CD4-positive, alpha-beta T cell (primary cell): ENCODE results near the gene IFITM5. TPM values are rescaled to one million over a fixed set of nuclear protein-coding genes. Genes with fewer than 3 reads are reported as not detected.
A peak's percentile ranks its signal among the peaks of the same experiment; 100 is the strongest.

Source experiments
- ATAC-seq: fragments of 200-7000 bp; cut with Tn5 transposase; one replicate; pipeline ENCODE4 v1.10.0; 2022; ENCODE audit warnings: mild to moderate bottlenecking; ENCODE audit not compliant: poor library complexity
- CTCF ChIA-PET: fragments of 350-600 bp; sonication (Branson Sonifier 250); formaldehyde crosslinking; loops from one replicate; lab custom pipeline; 2021; ENCODE audit warnings: antibody characterized with exemption, inconsistent platforms; lab: Charles Lee
- POLR2A ChIA-PET: fragments of 350-600 bp; sonication (Branson Sonifier 250); formaldehyde crosslinking; loops from one replicate; lab custom pipeline; 2021; ENCODE audit warnings: antibody characterized with exemption, inconsistent platforms; lab: Charles Lee
- DNase-seq, 14 experiments: peaks; one replicate each; pipeline ENCODE4 v3.0.0-alpha.2; 2013 to 2020; ENCODE audit warnings: mixed read lengths in 2 of 14
- H3K27ac ChIP-seq, 2 donors: one replicate each; pipeline versions ENCODE4 v1.5.1 to v1.7.0; 2013; ENCODE audit warnings: low read length in 2 of 2, low read depth in 1 of 2, mild to moderate bottlenecking in 1 of 2
- H3K27me3 ChIP-seq, 2 experiments: 1 replicate in 1 of 2; 2 replicates in 1 of 2; pipeline versions ENCODE4 v1.6.1 to v1.7.0; 2013; ENCODE audit warnings: low read length in 2 of 2, control low read depth in 1 of 2, mild to moderate bottlenecking in 1 of 2, moderate library complexity in 1 of 2; ENCODE audit not compliant: insufficient read depth in 2 of 2, control insufficient read depth in 1 of 2
- H3K36me3 ChIP-seq: one replicate; pipeline ENCODE4 v1.6.1; 2013; ENCODE audit warnings: low read length, control low read depth; ENCODE audit not compliant: insufficient read depth
- H3K4me1 ChIP-seq: one replicate; pipeline ENCODE4 v1.6.1; 2013; ENCODE audit warnings: low read length, control low read depth; ENCODE audit not compliant: insufficient read depth
- H3K4me3 ChIP-seq: one replicate; pipeline ENCODE4 v1.5.1; 2013; ENCODE audit warnings: mild to moderate bottlenecking, low read length, moderate library complexity
- H3K9me3 ChIP-seq, 2 experiments: 1 replicate in 1 of 2; 2 replicates in 1 of 2; pipeline versions ENCODE4 v1.6.1 to v1.7.0; 2013; ENCODE audit warnings: low read length in 2 of 2, mild to moderate bottlenecking in 2 of 2, control low read depth in 1 of 2, moderate library complexity in 1 of 2; ENCODE audit not compliant: control insufficient read depth in 1 of 2, insufficient read depth in 1 of 2
- H3K27ac Mint-ChIP-seq: one replicate; pipeline ENCODE4 v1.8.0; 2020; ENCODE audit warnings: mixed read lengths
- H3K27me3 Mint-ChIP-seq: one replicate; pipeline ENCODE4 v1.8.0; 2021; ENCODE audit warnings: mixed read lengths
- H3K36me3 Mint-ChIP-seq: one replicate; pipeline ENCODE4 v1.8.0; 2021; ENCODE audit warnings: low read depth, mixed read lengths
- H3K4me1 Mint-ChIP-seq: one replicate; pipeline ENCODE4 v1.8.0; 2021; ENCODE audit warnings: low read depth, mixed read lengths
- H3K4me3 Mint-ChIP-seq: one replicate; pipeline ENCODE4 v1.8.0; 2020; ENCODE audit warnings: mild to moderate bottlenecking, mixed read lengths
- H3K9me3 Mint-ChIP-seq: one replicate; pipeline ENCODE4 v1.8.0; 2020; ENCODE audit warnings: mixed read lengths
- intact Hi-C, 2 experiments: fragments of 100-400 bp; cut with DNase I in 1 of 2; cut with micrococcal nuclease in 1 of 2; formaldehyde crosslinking; loops; one replicate each; pipeline versions ENCODE4 v1.15.1 to v1.9.0; 2023 to 2025; cut with DNase I, micrococcal nuclease
- total RNA-seq, 174 experiments: library from RNA in 2 of 174; stranded (reverse) in 2 of 174; gene quantifications; one replicate each; pipeline ENCODE4 v1.2.3 and lab custom pipeline; 2021 to 2026
- TF ChIP-seq, protein P1 (sequence below): fragments of 200-600 bp; IDR thresholded peaks from one replicate; pipeline ENCODE4 v1.8.0; 2022; ENCODE audit warnings: antibody characterized with exemption, mild to moderate bottlenecking

The IFITM5 gene
- total RNA-seq, 2 experiments from 2014 or later, result not detected

DNA sequence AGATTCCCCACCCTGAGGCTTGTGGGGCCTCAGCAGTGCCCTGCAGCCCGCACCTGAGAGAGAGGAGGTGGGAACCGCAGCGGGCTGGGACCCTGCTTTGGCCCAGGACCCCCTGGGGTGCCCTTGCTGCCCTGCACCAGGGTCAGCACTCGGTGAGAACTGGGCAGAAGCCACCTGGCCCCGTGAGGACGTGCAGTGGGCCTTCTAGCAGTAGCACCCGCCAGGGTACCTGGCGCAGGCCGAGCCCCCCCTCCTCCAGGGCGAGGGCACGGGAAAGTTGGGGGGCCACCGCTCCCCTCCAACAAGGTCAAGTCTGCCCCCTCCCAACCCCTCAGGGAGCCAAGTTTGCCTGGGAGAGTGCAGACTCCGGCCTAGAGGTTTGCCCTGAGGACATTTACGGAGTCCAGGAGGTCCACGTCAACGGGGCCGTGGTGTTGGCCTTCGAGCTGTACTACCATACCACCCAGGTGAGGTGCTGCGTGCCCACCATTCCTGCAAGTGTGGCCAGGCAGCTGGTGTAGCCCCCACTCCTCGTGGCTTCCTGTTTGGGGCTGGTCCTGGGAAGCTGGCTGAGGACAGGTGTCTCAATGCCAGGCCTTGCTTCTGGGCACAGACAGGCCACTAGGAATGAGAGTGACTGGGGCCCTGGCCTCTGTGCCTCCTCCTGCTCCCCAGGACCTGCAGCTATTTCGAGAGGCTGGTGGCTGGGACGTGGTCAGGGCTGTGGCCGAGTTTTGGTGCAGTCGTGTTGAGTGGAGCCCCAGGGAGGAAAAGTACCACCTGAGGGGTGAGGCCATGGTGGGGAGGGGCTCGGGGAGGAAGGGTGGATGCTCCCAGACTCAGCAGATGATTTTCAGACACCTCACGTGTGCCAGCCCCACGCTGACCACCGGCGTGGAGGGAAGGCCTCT lies 6.9 kb downstream of the IFITM5 start:
- Mint-ChIP-seq H3K4me3 (no peak overlapping the region), H3K4me1 (peaks cover 28% of the 10 kb centered on the region), H3K36me3 (peaks cover 31% of the 10 kb centered on the region), H3K27me3 (peaks cover 4% of the 10 kb centered on the region), H3K27ac (peak overlapping the region; percentile 44), H3K9me3 (no peaks in the 10 kb centered on the region)
- Histone ChIP-seq H3K36me3 (peaks cover 13% of the 10 kb centered on the region), H3K27me3 (no peaks in the 10 kb centered on the region), H3K4me3 (no peak overlapping the region), H3K4me1 (peaks cover 32% of the 10 kb centered on the region), H3K9me3 (no peaks in the 10 kb centered on the region), H3K27ac (no peak overlapping the region)
- no peak for ATAC-seq
- TF ChIP-seq, protein P1, sequence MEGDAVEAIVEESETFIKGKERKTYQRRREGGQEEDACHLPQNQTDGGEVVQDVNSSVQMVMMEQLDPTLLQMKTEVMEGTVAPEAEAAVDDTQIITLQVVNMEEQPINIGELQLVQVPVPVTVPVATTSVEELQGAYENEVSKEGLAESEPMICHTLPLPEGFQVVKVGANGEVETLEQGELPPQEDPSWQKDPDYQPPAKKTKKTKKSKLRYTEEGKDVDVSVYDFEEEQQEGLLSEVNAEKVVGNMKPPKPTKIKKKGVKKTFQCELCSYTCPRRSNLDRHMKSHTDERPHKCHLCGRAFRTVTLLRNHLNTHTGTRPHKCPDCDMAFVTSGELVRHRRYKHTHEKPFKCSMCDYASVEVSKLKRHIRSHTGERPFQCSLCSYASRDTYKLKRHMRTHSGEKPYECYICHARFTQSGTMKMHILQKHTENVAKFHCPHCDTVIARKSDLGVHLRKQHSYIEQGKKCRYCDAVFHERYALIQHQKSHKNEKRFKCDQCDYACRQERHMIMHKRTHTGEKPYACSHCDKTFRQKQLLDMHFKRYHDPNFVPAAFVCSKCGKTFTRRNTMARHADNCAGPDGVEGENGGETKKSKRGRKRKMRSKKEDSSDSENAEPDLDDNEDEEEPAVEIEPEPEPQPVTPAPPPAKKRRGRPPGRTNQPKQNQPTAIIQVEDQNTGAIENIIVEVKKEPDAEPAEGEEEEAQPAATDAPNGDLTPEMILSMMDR, result no peak
- POLR2A ChIA-PET, result interaction anchor here (6.6 kb wide), 1 partner anchor 15 kb away, joined by 94 read pairs; the partner anchor contains the start of gene NLRP6
- CTCF ChIA-PET, result interaction anchor here (3.2 kb wide), 1 partner anchor 41 kb away, joined by 17 read pairs; no protein-coding TSS in a partner anchor
- intact Hi-C loops, result no loop called here
- no peak for DNase-seq

DNA sequence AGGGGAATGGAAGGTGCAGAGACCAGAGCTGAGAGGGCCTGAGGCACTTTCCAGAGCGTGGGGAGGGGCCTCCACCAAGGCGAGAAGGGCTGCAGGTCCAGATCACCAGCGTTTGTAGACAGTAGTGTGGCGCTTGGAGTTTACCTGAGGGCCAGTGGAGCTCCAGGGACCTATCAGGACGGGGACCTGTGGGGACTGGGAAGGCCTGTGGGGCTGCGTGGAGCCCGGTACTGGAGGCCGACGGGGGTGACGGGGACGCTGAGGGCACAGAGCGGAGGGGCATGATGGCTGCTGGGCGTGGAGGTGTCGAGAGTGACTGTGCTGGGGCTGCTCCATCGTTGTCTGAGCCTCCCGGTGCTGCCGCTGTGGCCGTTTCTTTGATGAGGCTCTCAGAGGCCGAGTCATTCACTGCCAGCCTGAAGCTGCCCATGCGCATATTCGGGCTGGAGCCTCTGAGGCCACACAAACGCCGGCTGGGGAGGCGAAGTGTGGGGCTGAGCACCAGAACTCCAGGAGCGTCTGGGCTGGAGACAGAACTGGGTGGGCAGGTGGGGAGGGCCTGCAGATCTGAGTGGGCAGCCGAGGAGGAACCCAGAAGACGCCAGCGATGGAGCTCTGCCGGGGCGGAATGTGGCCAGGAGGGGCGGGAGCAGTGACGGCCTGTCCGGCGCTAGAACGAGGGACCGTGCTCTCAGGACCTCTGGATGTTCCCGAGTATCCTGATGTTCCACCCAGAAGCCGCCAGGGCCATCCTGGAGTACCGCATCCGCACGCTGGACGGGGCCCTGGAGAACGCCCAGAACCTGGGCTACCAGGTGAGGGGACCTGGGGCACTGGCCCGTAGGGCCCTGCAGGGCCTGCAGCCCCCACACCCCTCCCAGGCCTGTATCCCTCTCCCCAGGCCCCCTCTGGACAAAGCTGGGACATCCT lies 7.8 kb downstream of the IFITM5 start:
- ChIA-PET POLR2A (interaction anchor here (2.7 to 6.9 kb wide), 4 partner anchors 14 to 85 kb away, joined by 10 to 148 read pairs (median 72); partner anchors contain the start of genes BET1L, NLRP6 and RIC8A), CTCF (interaction anchor here (3.2 kb wide), 1 partner anchor 40 kb away, joined by 17 read pairs; no protein-coding TSS in a partner anchor)
- H3K4me3 Mint-ChIP-seq, result peak overlapping the region; percentile 89
- H3K4me3 ChIP-seq, result no peak overlapping the region
- no peaks in the 10 kb centered on the region for H3K9me3 ChIP-seq
- H3K36me3 Mint-ChIP-seq, result peaks cover 36% of the 10 kb centered on the region
- ATAC-seq, result no peak
- H3K9me3 Mint-ChIP-seq, result no peaks in the 10 kb centered on the region
- peaks cover 4% of the 10 kb centered on the region for H3K27me3 Mint-ChIP-seq
- no peaks in the 10 kb centered on the region for H3K27me3 ChIP-seq
- TF ChIP-seq, protein P1, result no peak
- no peak overlapping the region for H3K27ac ChIP-seq
- H3K4me1 Mint-ChIP-seq, result peaks cover 30% of the 10 kb centered on the region
- DNase-seq, result peak in 1 of 14 experiments; percentile 34
- intact Hi-C loops, result no loop called here
- H3K4me1 ChIP-seq, result peaks cover 33% of the 10 kb centered on the region
- peak overlapping the region; percentile 86 for H3K27ac Mint-ChIP-seq
- H3K36me3 ChIP-seq, result peaks cover 13% of the 10 kb centered on the region
